Measurements from ENCODE around the gene TMEM132E.

TMEM132E gene

GRCh38 chr17:34675143-34675542 lies 95.8 kb downstream of the TMEM132E start:
- in situ Hi-C loops (cut with HindIII; ENCODE audit: low sequenced_read_pairs): no loop called here
- no peak for TF ChIP-seq CTCF (IDR thresholded peaks at IDR 0.05; ENCODE audit: low read depth, low read length, missing control alignments)
- no peak for DNase-seq (ENCODE audit: low read depth)
- H3K4me3 ChIP-seq (ENCODE audit: low read depth, low read length): no peak overlapping the region

GRCh38 chr17:34675605-34676004 lies 96.2 kb downstream of the TMEM132E start:
- H3K4me3 ChIP-seq (ENCODE audit: low read depth, low read length): no peak overlapping the region
- in situ Hi-C loops (cut with HindIII; ENCODE audit: low sequenced_read_pairs): no loop called here
- no peak for TF ChIP-seq CTCF (IDR thresholded peaks at IDR 0.05; ENCODE audit: low read depth, low read length, missing control alignments)
- no peak for DNase-seq (ENCODE audit: low read depth)

GRCh38 chr17:34680151-34680550 lies 100.8 kb downstream of the TMEM132E start:
- TF ChIP-seq CTCF (IDR thresholded peaks at IDR 0.05; ENCODE audit: low read depth, low read length, missing control alignments): no peak
- DNase-seq (ENCODE audit: low read depth): no peak
- in situ Hi-C loops (cut with HindIII; ENCODE audit: low sequenced_read_pairs): no loop called here
- no peak overlapping the region for H3K4me3 ChIP-seq (ENCODE audit: low read depth, low read length)

GRCh38 chr17:34682305-34682704 lies 102.9 kb downstream of the TMEM132E start:
- in situ Hi-C loops (cut with HindIII; ENCODE audit: low sequenced_read_pairs): no loop called here
- no peak for DNase-seq (ENCODE audit: low read depth)
- no peak for TF ChIP-seq CTCF (IDR thresholded peaks at IDR 0.05; ENCODE audit: low read depth, low read length, missing control alignments)
- H3K4me3 ChIP-seq (ENCODE audit: low read depth, low read length): no peak overlapping the region

- no peak for DNase-seq (ENCODE audit: low read depth)
- no peak for TF ChIP-seq CTCF (IDR thresholded peaks at IDR 0.05; ENCODE audit: low read depth, low read length, missing control alignments)
- in situ Hi-C loops (cut with HindIII; ENCODE audit: low sequenced_read_pairs): no loop called here
- H3K4me3 ChIP-seq (ENCODE audit: low read depth, low read length): no peak overlapping the region
These were observed 104.0 kb downstream of the TMEM132E start for GRCh38 chr17:34683390-34683789.
